ENCODE results near the gene MXD3. TPM values are rescaled to one million over a fixed set of nuclear protein-coding genes. Genes with fewer than 3 reads are reported as not detected.

Gene MXD3
- total RNA-seq = 2.6 and 5.0 TPM in 2 replicates

DNA sequence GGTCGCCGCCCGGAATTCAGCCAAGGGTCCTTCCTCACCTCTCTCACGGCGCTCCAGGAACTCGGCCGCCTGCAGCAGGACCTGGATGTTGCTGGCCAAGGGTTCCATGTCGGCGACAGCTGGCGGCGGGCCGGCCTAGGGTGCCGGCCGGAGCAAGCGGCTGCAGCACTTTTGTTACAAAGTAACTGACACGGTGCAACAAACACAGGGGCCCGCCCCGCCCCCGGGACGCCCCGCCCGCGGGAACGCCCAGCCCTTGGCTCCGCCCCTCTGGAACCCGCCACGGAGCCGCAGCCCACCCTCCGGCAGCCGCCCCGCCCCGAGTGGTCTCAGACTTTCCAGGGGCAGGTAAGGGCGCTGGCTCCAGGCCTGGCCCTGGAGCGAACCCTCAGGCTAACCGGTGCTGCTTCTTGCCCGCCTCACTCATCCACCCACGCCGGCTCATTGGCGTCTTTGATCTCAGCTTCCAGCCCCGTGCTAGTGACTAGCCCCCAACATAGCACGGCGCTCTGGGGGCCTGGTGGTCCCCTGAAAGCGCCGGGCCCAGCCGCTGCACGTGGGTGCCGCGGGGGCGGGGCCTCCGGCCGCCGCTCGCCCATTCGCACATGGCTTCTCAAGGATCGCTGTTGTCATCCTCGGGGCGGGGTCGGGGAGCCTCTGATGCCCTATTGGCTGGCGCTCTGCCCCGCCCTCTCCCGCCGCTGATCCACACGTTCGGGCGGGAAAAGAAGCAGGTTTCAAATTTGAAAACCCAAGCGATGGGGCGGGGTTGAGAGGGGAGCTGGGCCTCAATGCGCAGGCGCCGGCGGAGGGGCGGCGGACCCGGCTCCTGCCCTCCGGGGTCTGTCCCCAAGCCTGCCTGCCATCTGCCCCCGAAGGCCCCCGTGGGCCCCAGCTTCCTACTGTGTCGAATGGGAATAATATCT, at the start of gene MXD3:
TSS of gene MXD3 (minus strand) at position 176 of the 926 bp plus-strand sequence. CDS start at position 108, 68 bp downstream.

GRCh38 chr5:177357459-177358351, 46.0 kb upstream of the MXD3 start, which contains the start of gene RGS14:
Gene RGS14 (plus strand): TSS chr5:177357924. CDS start chr5:177358025, 101 bp downstream.

DNA sequence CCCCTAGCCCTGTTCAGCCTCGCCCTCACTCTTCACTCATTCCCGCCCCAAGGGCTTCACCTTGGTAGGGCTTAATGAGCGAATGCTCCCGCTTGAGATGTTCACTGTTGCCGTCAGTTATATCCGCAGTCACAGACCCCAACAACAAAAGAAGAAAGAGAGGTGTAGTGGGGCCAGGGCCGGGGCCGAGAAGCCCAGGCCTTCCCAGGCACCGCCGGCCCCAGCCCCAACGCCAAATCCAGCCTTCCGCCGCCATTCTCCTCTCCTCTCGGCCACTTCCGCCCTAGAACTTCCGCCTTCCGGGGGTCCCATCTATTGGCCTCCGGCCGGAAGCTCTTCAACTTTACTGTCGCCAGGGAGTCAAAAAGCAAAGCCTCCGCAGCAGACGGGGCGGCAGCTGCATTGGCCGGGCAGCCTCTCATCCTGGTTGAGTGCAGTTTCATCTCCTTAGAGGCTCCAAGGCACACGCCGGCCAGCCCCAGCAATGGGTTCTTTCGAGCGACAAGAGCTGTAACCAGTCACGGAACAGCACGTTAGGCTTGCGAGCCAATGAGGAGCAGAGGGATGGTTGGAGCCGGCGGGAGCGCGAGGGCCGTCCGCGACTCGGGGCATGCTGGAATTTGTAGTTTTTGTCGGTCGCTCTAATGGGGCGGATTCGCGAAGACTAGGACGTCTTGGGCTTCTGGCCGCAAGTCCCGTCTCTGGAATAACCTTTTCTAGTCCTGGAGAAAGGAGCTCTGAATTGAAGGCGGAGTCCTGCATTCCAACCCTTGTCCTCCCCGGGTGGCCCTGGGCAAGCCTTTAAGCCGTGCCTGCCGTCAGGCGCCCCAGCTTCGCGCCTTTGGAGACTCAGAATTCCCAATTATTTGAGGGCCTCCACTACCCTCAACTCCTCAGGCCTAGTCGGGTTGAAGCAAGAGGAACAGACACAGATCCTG, 40.0 kb upstream of the MXD3 start, which contains the start of gene LMAN2:
TSS of gene LMAN2 (minus strand) at position 277 of the 938 bp plus-strand sequence. CDS start at position 256, 21 bp downstream.

GRCh38 chr5:177303121-177303924, 8.4 kb downstream of the MXD3 start, which contains the start of the genes PRELID1 and RAB24:
Gene PRELID1 (plus strand): TSS chr5:177303799. CDS start chr5:177303986, 187 bp downstream.
Gene RAB24 (minus strand): TSS chr5:177303719. CDS start chr5:177303288, 431 bp downstream.

Other genes with a start within 250 kb of the MXD3 start
- 0.33 and 0.65 TPM in 2 replicates for gene FGFR4, start 225.0 kb downstream of the MXD3 start, total RNA-seq
- gene NSD1, start 178.1 kb downstream of the MXD3 start, total RNA-seq = 45.2 and 46.0 TPM in 2 replicates
- 20.3 and 25.1 TPM in 2 replicates for gene RAB24, start 8.2 kb downstream of the MXD3 start, total RNA-seq
- 54.6 and 58.7 TPM in 2 replicates for gene PRELID1, start 8.1 kb downstream of the MXD3 start, total RNA-seq
- gene LMAN2, start 39.8 kb upstream of the MXD3 start, total RNA-seq = 456 and 488 TPM in 2 replicates
- 2.7 and 3.3 TPM in 2 replicates for gene RGS14, start 46.0 kb upstream of the MXD3 start, total RNA-seq
- not detected in 2 replicates for gene SLC34A1, start 72.5 kb upstream of the MXD3 start, total RNA-seq
- not detected in 2 replicates for gene PFN3, start 88.8 kb upstream of the MXD3 start, total RNA-seq
- gene F12, start 97.7 kb upstream of the MXD3 start, total RNA-seq = 0.17 TPM in 1 of 2 replicates, not detected in the other
- gene GRK6, start 114.8 kb upstream of the MXD3 start, total RNA-seq = 14.5 and 19.7 TPM in 2 replicates
- gene PRR7, start 134.9 kb upstream of the MXD3 start, total RNA-seq = 5.7 and 11.4 TPM in 2 replicates
- gene DBN1, start 161.7 kb upstream of the MXD3 start, total RNA-seq = 86.1 and 86.8 TPM in 2 replicates
- 146 and 192 TPM in 2 replicates for gene PDLIM7, start 185.7 kb upstream of the MXD3 start, total RNA-seq
- gene DOK3, start 197.9 kb upstream of the MXD3 start, total RNA-seq = 5.3 and 6.7 TPM in 2 replicates
- gene DDX41, start 205.1 kb upstream of the MXD3 start, total RNA-seq = 124 and 165 TPM in 2 replicates
- gene FAM193B, start 242.7 kb upstream of the MXD3 start, total RNA-seq = 23.2 and 28.4 TPM in 2 replicates

All from smooth muscle cell of the pulmonary artery (primary cell).